Measurements from ENCODE around the gene TNP1.

Gene TNP1

GRCh38 chr2:216859944-216860343 lies at the start of gene TNP1:
TNP1 (minus strand) TSS chr2:216860064; CDS start chr2:216860034, 30 bp downstream.
- DNase-seq (ENCODE audit: low spot score): no peak

- DNase-seq (ENCODE audit: low spot score): no peak
These were observed 48.4 kb upstream of the TNP1 start for GRCh38 chr2:216908300-216908699.

- no peak for DNase-seq (ENCODE audit: low spot score)
These were observed 45.9 kb upstream of the TNP1 start for GRCh38 chr2:216905649-216906329.

- no peak for DNase-seq (ENCODE audit: low spot score)
These were observed 45.1 kb upstream of the TNP1 start for GRCh38 chr2:216904974-216905373.

- no peak for DNase-seq (ENCODE audit: low spot score)
These were observed 44.7 kb upstream of the TNP1 start for GRCh38 chr2:216904554-216904953.

- DNase-seq (ENCODE audit: low spot score): no peak
These were observed 43.6 kb upstream of the TNP1 start for GRCh38 chr2:216903470-216903869.

GRCh38 chr2:216901273-216901672 lies 41.4 kb upstream of the TNP1 start:
- DNase-seq (ENCODE audit: low spot score): no peak

GRCh38 chr2:216900406-216900805 lies 40.5 kb upstream of the TNP1 start:
- no peak for DNase-seq (ENCODE audit: low spot score)

GRCh38 chr2:216897561-216898203 lies 37.8 kb upstream of the TNP1 start:
- DNase-seq (ENCODE audit: low spot score): no peak

- DNase-seq (ENCODE audit: low spot score): no peak
These were observed 30.3 kb upstream of the TNP1 start for GRCh38 chr2:216890138-216890537.

GRCh38 chr2:216888887-216889622 lies 29.2 kb upstream of the TNP1 start:
- no peak for DNase-seq (ENCODE audit: low spot score)

GRCh38 chr2:216888081-216888480 lies 28.2 kb upstream of the TNP1 start:
- DNase-seq (ENCODE audit: low spot score): no peak

- no peak for DNase-seq (ENCODE audit: low spot score)
These were observed 27.3 kb upstream of the TNP1 start for GRCh38 chr2:216887138-216887537.

GRCh38 chr2:216885117-216885553 lies 25.3 kb upstream of the TNP1 start:
- DNase-seq (ENCODE audit: low spot score): no peak

GRCh38 chr2:216884347-216884746 lies 24.5 kb upstream of the TNP1 start:
- no peak for DNase-seq (ENCODE audit: low spot score)

- DNase-seq (ENCODE audit: low spot score): no peak
These were observed 23.0 kb upstream of the TNP1 start for GRCh38 chr2:216882876-216883275.

GRCh38 chr2:216881411-216881810 lies 21.5 kb upstream of the TNP1 start:
- DNase-seq (ENCODE audit: low spot score): no peak

- DNase-seq (ENCODE audit: low spot score): no peak
These were observed 20.8 kb upstream of the TNP1 start for GRCh38 chr2:216880509-216881184.

- DNase-seq (ENCODE audit: low spot score): no peak
These were observed 20.1 kb upstream of the TNP1 start for GRCh38 chr2:216879727-216880508.

- DNase-seq (ENCODE audit: low spot score): no peak
These were observed 18.2 kb upstream of the TNP1 start for GRCh38 chr2:216878072-216878471.

GRCh38 chr2:216877085-216877484 lies 17.2 kb upstream of the TNP1 start:
- no peak for DNase-seq (ENCODE audit: low spot score)

GRCh38 chr2:216875862-216876261 lies 16.0 kb upstream of the TNP1 start:
- DNase-seq (ENCODE audit: low spot score): no peak

Data from cerebellar cortex (tissue), 1 donor.